DMS53 (cell line): ENCODE results near the gene KRT3.

Source experiments
- DNase-seq: peaks from one replicate; lab custom pipeline; 2025; lab: John Stamatoyannopoulos, UW

The KRT3 gene

DNA sequence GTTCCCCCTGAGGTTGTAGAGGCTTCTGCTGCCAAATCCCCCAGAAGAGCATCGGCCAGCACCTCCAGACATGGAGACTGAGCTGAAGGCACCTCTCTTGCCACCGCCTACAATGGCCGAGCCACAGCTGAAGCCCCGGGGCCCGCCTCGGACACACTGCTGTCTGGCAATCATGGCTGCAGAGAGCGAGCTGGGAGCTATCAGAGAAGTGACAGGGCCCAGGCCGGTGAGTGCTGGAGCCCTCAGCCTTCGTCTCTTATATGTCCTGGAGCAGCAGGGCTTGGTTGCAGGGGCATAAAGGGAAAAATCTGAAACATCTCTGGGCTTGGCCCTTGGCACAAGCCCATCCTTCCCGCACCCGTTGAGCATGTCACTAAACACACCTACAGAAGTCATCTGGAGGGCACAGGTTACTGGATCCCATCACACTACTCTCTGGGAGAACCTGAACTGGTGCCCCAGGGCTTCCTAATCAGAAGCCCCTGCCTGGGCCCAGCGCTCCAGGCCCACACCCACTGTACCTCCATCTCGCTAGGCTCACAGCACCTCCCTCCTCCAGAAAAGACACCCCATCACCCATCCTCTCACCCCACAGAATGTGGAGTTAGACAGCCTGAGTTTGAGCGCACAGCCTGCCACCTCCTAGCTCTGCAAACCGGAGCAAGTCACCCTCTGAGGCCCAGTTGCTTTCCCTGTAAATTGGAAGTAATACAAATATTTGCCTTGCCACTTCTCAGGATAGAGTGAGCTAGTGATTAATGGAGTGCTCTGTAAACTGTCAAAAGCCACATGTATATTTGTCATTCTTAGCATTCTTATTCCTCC, 18.2 kb upstream of the KRT3 start, which contains the start of gene KRT4:
TSS of gene KRT4 (minus strand) at position 232 of the 825 bp plus-strand sequence. CDS start at position 174, 58 bp downstream.
- DNase-seq: peak; percentile 76

DNA sequence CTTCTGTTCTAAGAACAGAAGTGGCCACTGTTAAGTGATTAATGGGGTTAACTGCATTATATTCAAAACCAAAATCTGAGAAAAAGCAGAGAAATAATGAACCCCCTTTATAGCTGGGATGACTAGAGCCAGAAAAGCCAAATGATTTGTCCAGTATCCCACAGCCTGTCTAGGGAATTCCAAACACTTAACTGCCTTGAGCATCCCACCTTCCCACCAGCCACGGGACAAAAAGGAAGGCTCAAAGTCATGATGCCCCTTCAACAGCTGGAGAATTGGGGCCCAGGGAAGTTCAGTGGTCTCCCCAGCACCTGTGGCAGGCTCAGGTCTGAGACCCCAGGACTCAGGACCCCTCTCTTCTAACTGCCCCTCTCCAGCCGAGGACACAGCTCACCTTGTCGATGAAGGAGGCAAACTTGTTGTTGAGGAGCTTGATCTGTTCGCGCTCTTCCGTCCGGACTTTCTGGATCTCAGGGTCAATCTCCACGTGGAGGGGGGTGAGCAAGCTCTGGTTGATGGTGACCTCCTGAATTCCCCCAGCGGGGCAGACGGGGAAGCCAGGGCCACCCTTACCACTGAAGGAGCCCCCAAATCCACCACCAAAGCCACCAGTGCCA, 17.4 kb upstream of the KRT3 start:
- DNase-seq: no peak

DNA sequence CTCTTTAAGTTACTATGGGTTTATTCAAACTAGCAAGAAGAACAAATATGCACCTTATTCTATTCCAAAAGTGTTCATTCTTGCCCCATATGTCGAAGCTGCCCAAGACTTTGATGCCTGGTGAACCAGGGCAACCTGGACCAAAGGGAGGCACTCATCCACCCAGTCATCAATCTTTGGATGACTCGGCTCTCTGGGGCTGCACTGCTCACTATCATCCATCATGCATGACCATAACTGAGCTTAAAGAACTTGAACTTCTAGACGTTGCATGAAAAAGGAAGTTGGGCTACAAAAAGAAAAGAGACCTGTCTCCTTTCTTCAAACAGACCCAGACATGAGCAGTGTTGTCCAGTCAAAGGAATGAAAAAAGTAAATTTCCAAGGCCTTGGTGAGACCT, 16.8 kb upstream of the KRT3 start:
- DNase-seq: no peak

DNA sequence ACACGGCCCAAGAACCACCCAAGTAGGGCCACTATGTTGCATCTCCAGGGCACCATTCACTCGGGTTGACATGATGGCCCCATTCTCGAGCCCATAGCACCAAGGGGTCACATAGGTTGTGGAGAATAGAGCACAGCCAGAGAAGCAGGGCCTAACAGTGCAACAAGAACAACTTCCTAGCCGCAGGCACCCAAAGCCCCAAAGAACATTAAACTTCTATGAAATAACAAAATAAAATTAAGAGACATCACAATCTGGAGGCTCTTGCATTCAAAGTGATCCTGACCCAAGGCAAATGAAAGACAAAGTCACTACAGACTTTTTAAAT, 16.1 kb upstream of the KRT3 start:
- DNase-seq: no peak

DNA sequence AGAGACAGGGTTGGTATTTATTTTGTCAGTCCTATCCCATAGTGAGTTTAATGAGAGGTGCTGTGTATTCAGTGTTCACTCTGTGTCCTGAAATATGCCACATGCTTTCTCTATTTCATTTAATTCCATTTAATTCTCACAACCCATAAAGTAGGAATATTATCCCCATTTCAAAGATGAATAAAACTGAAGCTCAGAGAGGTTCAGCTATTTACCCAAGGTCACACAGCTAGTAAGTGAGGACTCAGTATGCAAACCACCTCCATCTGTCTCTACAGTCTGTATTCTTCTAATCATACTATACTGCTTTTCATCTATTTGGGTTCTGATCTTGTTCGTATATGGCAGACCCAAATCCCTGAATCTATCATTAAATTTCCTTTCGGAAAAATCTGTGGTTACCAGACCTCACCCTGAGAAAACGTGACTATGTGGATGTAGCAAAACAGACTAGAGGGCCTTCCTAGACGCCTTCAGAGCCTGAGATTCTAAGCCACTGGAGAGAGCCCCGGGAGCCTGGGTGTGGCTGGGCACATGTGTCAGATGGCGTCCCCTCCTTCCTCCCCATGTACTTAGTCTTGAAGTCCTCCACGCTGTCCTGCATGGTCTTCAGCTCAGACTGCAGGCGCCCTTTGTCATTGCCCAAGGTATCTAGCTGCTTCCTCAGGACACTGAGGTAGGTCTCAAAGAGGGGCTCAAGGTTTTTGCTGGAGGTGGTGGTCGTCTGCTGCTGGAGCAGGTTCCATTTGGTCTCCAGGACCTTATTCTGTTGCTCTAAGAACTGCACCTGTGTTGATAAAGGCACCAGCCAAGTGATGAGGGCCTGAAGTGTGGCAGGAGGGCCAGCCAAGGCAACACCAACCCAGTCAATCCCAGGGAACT, 15.5 kb upstream of the KRT3 start:
- DNase-seq: no peak

DNA sequence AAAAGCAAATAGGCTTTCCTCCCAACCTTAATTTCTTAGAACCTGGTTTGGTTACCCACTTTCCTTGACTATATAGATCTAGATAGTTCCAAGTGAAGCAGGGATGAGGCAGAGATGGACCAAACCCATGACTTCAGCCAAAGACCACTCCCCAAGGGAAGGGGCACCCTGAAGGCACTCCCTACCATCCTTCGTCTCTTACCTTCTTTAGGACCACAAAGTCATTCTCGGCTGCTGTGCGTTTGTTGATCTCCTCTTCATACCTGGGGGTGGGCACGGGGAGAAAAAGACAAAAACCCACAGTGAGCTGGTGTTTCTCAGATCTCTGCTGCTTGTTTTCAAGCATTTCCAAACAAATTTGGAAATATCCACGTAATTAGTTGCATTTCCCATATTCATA, 14.6 kb upstream of the KRT3 start:
- no peak for DNase-seq

DNA sequence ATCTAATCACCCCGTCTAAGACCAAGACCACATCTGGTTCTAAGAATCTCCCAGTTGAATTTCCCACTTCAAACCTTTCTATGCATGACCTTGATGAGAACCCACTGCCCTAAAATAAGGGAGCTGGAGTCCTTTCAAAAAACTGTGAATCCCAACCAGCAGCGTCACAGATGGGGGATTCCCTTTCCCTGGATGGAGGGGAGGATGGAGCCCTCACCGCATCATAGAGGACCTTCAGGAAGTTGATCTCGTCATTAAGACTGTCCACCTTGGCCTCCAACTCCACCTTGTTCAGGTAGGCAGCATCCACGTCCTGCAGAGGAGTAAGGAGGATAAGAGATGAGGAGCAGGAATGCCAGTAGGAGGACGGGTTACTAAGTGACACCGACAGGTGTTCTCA, 13.2 kb upstream of the KRT3 start:
- no peak for DNase-seq

DNA sequence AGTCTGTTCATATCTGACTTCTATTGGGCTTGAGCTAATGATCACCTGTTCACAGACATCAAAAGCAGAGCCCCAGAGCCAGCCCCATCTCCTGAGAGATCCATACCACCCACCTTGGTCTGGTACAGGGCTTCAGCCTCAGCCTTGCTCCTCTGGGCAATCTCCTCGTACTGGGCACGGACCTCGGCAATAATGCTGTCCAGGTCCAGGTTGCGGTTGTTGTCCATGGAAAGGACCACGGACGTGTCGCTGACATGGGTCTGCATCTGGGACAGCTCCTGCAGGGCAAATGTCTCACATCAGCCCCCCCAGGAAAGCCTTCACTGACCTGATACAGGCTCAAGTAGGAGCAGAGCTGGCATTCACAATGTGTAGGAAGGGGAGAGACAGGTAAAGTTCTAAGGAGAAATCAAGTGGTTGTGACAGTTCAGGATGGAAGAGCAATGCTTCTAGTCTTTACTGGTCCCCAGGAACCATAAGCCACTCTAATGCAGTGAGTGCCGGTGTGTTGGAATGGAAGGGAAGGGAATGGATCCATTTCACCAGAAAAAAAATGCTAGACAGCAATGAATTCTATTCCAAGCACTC, 12.8 kb upstream of the KRT3 start:
- DNase-seq: no peak

DNA sequence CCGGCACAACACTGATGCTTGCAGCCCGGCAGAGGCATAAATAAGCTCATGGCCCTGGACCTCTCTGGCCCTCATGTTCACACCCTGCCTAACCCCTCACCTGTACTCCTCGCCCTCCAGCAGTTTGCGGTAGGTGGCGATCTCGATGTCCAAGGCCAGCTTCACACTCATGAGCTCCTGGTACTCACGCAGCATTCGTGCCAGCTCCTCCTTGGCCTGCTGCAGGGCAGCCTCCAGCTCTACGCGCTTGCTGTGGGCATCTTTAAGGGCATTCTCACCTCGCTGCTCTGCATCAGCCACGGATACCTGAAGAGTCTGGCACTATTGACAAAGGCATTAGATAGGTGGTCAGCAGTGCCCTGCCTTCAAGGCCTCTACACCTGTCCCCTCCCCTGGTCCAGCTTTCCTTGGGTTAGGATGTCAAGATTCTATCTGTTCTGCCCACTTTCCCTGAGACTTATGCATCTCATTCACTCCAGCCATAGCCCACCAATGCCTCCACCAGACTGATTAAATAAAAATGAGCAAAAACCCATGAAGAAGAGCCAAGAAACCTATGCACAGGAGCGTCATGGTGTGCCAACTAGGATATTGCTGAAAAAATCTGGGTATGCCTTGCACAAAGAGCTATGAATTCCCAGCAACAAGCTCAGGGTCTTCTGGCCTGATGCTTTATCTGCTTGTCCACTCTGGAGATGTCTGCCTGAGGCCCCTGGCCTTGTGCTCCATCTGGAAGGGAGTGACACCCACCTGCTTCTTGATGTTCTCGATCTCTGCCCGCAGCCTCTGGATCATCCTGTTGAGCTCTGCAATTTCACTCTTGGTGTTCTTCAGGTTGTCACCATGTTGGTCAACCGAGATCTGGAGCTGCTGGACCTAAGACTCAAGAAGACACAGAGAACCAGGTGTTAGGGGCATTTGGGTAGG, 11.9 kb upstream of the KRT3 start:
- peak; percentile 13 for DNase-seq

DNA sequence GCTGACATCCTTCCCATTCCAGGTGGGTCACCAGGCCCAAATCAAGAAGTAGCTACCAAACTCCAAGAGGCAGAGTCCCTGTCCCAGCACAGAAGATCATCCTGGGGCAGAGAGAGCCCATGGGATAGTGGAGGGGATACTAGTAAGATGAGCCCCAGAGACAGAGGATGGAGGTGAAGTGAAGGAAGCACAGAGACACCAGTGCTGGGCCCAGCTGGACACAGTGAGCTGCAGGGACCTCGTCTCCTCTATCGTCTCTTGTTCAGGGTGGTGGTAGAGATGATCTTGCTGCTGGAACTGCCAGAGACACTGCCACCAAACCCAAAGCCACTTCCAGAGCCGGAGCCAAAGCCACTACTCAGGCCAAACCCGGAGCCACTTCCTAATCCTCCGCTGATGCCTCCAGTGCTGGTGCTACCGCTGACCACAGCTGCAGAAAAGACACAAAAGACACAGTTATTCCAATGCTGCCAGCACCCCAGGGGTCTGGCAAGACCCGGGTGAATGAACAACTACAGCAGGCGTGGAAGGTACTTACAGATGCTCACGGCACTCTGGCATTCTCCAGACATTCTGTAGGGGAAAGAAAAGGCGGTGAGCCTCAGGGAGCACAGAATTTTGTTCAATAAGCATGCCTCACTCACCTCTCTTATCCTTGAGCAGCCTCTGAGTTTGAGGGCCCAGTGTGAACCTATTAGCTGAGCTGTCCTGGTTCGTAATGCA, 11.1 kb upstream of the KRT3 start:
- no peak for DNase-seq

DNA sequence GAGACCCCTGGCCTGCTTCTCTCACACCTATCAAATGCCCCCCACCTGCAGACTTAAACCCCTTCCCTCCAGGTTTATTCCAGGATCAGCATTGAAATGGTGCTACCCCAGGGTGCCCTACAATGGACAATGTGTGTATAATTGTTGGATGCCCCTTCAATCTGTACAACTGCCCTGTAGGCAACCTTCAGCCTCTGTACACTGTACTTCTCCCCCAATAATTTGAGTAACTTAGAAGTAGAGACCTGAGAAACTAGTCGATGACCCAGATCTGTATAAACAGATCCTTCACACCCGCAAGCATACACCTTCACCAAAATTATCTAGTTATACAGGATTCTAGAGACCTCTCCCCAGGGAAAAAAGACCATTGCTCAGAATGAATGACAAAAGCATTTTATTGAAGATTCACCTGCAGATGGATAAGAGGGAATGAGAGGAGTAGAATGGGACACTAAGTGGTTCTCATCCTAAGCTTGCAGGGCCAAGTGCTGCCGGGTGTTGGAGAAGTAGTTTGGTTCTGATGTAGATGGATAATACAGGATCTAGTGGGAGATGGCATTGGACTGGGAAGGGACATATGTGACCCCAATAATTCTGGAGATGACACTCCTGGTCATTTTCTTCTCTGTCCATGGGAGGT, 10.4 kb upstream of the KRT3 start:
- no peak for DNase-seq

DNA sequence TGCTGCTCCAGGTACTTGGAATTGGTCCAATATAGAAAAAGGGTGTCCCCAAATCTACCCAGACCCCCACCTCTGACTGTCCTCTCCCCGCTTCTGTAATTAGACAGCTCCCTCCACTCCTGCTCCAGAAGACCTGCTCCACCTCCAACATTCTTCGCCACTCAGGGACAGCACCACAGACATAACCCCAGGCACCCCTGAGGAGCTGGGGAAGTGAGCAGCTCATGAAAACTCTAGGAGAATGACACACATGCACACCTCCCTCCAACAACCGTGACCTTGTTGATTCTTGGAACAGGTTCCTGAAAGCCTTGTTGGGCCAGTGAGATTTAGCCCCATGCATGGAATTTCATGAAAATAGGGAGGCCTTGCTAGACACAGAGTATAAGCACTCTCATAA, 9.8 kb upstream of the KRT3 start:
- no peak for DNase-seq

DNA sequence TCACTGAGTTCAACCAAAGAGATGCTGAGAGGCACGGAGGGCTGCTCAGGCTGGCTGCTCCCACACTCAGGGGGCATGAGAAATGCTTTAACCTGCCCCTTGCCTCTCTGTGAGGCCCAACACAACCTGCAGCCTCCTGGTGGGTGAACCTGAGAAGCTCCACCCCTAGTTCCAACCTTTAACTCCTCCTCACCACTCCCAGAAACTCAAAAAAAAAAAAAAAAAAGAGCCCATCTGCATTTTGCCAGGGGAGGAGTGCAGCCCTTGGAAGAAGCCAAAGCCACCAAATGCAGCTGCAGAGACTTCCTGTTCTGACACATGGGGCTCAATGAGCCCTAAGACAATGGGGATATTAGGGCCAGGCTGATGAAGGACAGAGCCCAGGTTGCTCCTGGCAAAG, 9.1 kb upstream of the KRT3 start:
- no peak for DNase-seq

DNA sequence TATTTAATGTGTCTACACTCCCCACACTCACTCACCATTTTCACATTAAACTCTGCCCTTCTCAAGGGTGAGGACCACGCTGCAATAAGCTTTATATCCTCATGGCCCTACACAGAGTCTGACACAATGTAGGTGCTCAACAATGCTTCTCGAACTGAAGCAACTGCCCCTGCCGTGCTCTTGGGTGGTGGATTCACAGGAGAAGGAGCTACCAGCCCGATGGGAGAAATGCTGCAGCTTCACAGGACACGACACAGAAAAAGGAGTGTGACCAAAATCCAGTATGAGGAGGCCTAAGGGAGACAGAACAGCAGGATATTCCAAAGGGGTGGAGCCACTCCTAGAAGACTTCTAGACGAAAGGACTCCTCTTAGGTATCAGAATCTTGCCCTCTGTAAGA, 6.5 kb upstream of the KRT3 start:
- DNase-seq: no peak

DNA sequence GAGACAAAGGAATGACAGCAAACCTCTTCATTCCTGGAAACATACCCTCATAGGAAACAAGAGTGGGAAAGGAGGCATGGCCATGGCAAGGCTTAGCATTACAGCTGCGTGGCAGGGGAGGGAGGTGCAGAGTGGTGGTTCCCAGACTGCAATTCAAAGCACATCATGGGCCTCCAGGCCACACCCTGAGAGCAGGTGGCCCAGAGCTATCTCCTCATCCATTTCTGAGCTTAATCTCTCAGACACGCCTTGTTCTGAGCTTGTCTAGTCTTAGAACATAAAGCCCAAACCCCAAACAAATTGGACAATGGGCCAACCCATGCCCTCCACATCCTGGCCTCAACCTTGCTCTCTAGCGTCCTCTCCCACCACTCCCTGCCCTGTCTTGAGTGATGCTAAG, 5.9 kb upstream of the KRT3 start:
- no peak for DNase-seq

DNA sequence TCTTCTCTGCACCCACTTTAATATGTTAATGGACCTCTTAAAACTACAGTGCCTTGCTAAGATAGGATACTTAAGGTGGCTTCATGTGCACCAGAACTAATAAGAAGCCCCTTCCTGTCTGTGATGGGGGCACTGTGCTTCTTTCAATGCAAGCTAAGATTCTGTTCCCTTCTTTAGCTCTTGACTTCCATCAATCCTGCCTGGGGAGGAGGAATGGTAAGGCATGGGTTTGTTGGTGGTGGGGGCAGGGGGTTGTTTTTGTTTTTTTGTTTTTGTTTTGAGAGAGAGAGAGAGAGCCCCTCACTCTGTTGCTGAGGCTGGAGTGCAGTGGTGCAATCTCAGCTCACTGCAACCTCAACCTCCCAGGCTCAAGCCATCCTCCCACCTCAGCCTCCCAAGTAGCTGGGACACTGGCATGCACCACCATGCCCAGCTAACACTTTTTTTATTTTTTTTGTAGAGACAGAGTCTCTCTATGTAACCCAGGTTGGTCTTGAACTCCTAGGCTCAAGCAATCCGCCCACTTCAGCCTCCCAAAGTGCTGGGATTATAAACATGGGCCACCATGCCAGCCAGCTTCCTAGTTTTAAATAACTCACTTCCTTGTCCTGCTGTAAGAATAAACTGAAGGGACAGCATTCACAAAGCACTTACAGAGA, 4.5 kb upstream of the KRT3 start:
- DNase-seq: no peak

DNA sequence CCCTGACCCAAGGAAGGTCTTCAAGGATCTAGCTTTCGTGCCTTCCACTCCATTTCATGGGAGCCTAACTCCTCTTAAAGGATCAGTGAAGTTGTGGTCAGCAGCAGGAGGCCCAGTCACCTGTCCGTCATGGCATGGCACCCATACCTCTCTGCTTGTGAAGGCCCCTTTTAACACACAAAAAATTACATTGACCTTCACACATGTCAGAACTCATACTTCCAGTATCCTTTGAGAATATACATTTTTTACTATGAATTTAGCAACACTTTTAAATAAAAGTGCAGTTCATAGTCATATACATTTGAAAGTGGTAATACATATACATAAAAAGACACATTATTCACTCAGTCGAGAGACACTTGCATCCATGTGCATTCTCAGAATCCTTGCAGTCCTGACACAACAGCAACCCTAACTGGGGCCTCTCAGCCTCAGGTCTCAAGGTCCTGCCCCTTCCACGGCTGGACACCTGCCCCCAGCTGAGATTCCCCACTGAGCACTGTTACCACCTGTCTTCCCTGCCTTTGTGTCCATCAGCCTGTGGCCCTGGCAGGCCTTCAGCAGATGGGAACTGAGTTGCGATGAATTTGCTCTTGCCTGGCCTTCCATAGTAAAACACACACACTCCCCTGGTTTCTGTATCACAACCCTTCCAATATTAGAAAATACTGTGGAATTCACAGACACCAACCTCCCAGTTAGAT, 3.7 kb upstream of the KRT3 start:
- no peak for DNase-seq

DNA sequence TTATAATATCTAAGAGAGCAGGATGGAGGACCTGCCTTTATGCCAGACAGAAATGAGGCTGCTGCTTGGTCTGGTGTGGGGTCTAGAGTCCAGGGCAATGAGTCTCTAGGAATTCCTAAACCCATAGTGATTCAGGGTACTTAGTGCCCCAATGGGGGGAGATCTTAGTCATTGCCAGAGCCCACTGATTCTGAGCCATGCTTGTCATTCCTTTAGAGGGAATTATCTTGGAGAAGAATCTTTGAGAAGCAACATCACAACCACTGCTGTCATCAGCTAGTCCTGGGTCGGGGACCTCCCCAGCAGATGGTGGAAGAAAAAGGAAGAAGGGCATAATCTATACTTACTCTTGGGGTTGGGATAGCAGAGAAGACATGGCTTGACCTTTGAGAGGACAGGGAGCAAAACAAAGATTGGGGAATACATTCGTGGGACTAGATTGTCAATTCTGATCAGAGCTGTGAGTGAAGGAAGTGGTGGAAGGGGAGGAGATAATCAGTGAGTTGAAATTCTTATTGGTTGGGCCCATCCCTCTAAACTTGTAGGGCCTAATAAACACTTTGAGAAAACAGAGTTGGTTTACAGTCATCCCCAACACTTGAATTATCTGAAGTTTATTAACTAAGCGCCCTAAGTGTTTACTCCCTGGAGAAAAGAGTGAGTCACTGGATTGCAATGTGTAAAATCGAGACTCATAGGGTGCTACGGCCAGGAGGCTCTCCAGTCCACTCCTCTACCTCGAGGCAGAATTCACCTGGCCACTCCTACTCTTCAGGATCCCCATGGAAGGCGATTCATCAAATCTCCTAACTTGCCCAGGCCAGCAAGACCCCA, 3.0 kb upstream of the KRT3 start:
- DNase-seq: peak; percentile 20
